IPS-18c (cell line): ENCODE data around the gene SCARB1.

Source experiments
- H3K4me3 ChIP-seq: 2 replicates; pipeline ENCODE4 v1.7.0; 2013; ENCODE audit warnings: low read depth, mild to moderate bottlenecking, low read length, moderate library complexity; ENCODE audit not compliant: insufficient read depth
- H3K9me3 ChIP-seq: one replicate; pipeline ENCODE4 v1.6.1; 2013; ENCODE audit warnings: mild to moderate bottlenecking, low read length, moderate library complexity; ENCODE audit not compliant: control insufficient read depth, insufficient read depth

The SCARB1 gene

GRCh38 chr12:124740691-124741137 is 123.0 kb downstream of the SCARB1 start:
- H3K4me3 ChIP-seq = no peak overlapping the region
- no peaks in the 10 kb centered on the region for H3K9me3 ChIP-seq

- Histone ChIP-seq H3K4me3 (no peak overlapping the region), H3K9me3 (no peaks in the 10 kb centered on the region)
These were observed 123.6 kb downstream of the SCARB1 start for GRCh38 chr12:124739953-124740561.

GRCh38 chr12:124738636-124739467 is 124.8 kb downstream of the SCARB1 start:
- Histone ChIP-seq H3K9me3 (no peaks in the 10 kb centered on the region), H3K4me3 (no peak overlapping the region)

- Histone ChIP-seq H3K9me3 (no peaks in the 10 kb centered on the region), H3K4me3 (no peak overlapping the region)
These were observed 125.7 kb downstream of the SCARB1 start for GRCh38 chr12:124737772-124738635.

GRCh38 chr12:124737040-124737419 is 126.6 kb downstream of the SCARB1 start:
- H3K4me3 ChIP-seq = no peak overlapping the region
- H3K9me3 ChIP-seq = no peaks in the 10 kb centered on the region

GRCh38 chr12:124736115-124737039 is 127.3 kb downstream of the SCARB1 start:
- Histone ChIP-seq H3K4me3 (no peak overlapping the region), H3K9me3 (no peaks in the 10 kb centered on the region)

- no peaks in the 10 kb centered on the region for H3K9me3 ChIP-seq
- no peak overlapping the region for H3K4me3 ChIP-seq
These were observed 129.4 kb downstream of the SCARB1 start for GRCh38 chr12:124734224-124734788.

GRCh38 chr12:124733086-124733485 is 130.6 kb downstream of the SCARB1 start:
- Histone ChIP-seq H3K4me3 (no peak overlapping the region), H3K9me3 (no peaks in the 10 kb centered on the region)

GRCh38 chr12:124732275-124733075 is 131.2 kb downstream of the SCARB1 start:
- Histone ChIP-seq H3K9me3 (peaks cover 2% of the 10 kb centered on the region), H3K4me3 (no peak overlapping the region)

- Histone ChIP-seq H3K9me3 (peaks cover 2% of the 10 kb centered on the region), H3K4me3 (no peak overlapping the region)
These were observed 131.8 kb downstream of the SCARB1 start for GRCh38 chr12:124731869-124732268.

GRCh38 chr12:124730455-124730932 is 133.2 kb downstream of the SCARB1 start:
- peaks cover 2% of the 10 kb centered on the region for H3K9me3 ChIP-seq
- no peak overlapping the region for H3K4me3 ChIP-seq

- Histone ChIP-seq H3K9me3 (peaks cover 2% of the 10 kb centered on the region), H3K4me3 (no peak overlapping the region)
These were observed 135.7 kb downstream of the SCARB1 start for GRCh38 chr12:124727922-124728321.

- Histone ChIP-seq H3K9me3 (peaks cover 2% of the 10 kb centered on the region), H3K4me3 (no peak overlapping the region)
These were observed 136.3 kb downstream of the SCARB1 start for GRCh38 chr12:124727264-124727800.
